Posterior vena cava (tissue), 2 donors: ENCODE data around the gene VAMP4. TPM values are rescaled to one million over a fixed set of nuclear protein-coding genes. Genes with fewer than 3 reads are reported as not detected.
"Not testable (repeated sequence)": the region's sequence is repeated elsewhere in the genome, so short reads cannot be mapped to it uniquely, and the experiment has no call there.

Experiments used
- DNase-seq: peaks from one replicate; pipeline ENCODE4 v3.0.0-alpha.2; 2020; ENCODE audit warnings: low spot score
- intact Hi-C, 2 donors: fragments of 100-400 bp; cut with DNase I; formaldehyde crosslinking; loops; one replicate each; pipeline versions ENCODE4 v1.14.1 to v1.14.2; 2022 to 2023
- total RNA-seq, 2 donors: library from RNA; stranded (reverse); fragmentation: NEBNext Ultra II Directional; extraction: Animal tissue kit (Norgen Biotek cat#: 25700); gene quantifications; one replicate each; pipeline ENCODE4 v1.2.1, GENCODE V29; 2021
- donor health status: DM: yes; HTN: yes; CAD: no.
- donor health status: DM: yes; HTN: yes; CAD: no.

Gene VAMP4
- total RNA-seq, 2 donors from 2014 or later = 16.8 to 21.0 TPM

DNA sequence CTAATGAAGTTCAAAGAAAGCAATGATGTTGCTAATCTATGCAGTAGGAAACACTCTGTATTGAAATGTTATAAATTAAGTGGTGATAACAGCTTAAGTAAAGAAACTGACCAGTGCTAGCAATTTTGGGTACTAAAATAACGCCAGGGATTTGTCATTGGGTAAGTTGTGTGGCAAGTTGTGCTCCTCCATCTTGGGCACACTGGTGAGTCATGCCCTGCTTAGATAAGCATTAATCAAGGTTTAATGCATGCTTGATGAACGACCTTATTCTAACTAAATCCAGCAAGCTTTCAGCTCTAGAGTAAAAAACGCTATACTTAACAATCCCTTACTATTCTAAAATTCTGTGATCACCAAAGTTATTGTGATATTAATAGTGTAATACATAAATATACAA, 25.2 kb downstream of the VAMP4 start:
- DNase-seq = no peak
- intact Hi-C loops = loop anchor here (5.0 to 10.0 kb wide), 2 partner anchors 52 to 74 kb away; no protein-coding TSS in a partner anchor

DNA sequence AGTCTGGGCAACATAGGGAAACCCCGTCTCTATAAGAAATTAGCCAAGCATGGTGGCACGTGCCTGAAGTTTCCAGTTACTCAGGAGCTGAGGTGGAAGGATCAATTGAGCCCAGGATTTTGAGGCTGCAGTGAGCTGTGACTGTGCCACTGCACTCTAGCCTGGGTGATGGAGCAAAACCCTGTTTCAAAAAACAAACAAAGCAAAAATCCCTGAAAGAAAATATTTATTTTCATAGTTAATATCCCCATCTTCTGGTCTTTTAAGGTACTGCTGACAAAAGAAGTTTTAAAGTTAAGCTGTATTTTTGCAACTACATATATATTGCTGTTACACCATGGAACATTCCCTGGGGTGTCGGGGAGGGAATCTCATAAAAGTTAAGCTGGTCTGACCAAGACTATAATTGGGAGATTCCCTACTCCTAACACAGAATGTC, 26.0 kb downstream of the VAMP4 start:
- intact Hi-C loops = loop anchor here (5.0 to 10.0 kb wide), 2 partner anchors 51 to 74 kb away; no protein-coding TSS in a partner anchor
- DNase-seq = no peak

DNA sequence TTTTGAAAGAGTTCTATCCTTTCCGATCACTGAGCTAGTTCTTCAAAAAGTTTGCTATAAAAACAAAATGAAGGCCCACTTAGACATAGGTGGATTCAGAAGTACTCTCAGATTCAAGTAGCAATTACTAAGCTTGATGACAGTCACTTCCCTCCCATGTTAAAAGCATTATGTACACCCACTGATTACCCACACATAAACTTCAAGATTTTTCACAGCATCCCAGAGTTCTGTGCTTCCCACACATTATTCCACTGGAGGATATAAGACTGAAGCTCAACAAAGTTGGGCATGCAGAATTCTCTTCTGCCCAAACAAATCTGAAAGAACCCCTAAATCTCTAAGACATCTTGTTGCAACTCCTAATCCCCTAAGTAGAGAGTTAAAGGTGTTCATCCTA, 29.5 kb downstream of the VAMP4 start:
- intact Hi-C loops = loop anchor here in 1 of 2 donors (10.0 kb wide), 1 partner anchor 48 kb away; no protein-coding TSS in a partner anchor
- DNase-seq = no peak

DNA sequence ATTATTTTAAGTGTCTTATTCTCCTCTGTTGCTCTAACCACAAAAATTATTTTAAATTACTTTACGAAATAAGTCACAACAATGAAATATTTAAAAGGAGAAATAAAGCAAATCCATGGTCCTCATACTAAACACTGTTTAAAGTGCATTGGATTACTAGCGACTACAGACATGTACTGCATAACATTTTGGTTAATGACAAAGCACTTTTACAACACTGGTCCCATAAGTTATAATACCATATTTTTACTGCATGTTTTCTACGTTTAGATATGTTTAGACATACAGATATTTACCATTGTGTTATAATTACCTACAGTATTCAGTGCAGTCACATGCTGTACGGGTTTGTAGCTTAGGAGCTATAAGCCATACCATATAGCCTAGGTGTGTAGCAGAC, 30.2 kb downstream of the VAMP4 start:
- DNase-seq = no peak
- intact Hi-C loops = loop anchor here in 1 of 2 donors (10.0 kb wide), 1 partner anchor 47 kb away; no protein-coding TSS in a partner anchor

DNA sequence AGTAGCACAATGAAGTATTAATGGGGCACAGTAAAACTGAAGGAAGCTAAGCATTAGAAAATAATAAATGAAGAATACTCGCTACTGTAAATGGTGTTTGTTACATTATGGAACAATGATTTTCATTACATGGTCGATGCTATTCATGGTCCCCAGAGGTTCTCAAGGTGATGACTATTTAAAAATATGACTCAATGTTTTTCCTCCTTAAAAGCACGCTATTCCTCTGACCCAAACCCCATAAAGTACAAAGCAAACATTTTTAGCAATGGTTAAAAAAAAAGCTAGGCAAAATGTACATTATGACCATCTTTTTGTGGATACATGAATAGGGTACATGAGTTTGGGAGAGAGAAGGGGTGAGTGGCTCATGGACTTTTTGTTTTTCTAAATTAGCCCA, 34.3 kb downstream of the VAMP4 start:
- intact Hi-C loops = no loop called here
- DNase-seq = no peak

DNA sequence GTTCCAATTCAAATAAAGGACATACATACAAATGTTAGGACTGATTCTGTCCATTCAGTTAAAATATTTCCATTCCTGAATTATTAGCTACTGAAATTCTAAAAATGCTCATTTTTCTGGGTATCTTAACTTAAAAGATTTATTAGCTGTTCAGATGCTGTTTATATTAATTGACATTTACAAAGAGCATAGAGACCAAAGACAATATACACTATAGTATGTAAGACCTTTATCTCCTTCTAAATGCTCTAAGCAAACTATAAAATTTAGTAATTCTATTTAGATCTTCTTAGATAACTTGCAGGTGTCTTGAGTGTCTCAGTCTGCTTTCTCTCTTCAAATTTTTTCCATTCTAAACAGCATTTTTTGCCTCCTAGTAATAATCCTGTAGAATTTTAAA, 39.3 kb downstream of the VAMP4 start:
- intact Hi-C loops = no loop called here
- DNase-seq = no peak

DNA sequence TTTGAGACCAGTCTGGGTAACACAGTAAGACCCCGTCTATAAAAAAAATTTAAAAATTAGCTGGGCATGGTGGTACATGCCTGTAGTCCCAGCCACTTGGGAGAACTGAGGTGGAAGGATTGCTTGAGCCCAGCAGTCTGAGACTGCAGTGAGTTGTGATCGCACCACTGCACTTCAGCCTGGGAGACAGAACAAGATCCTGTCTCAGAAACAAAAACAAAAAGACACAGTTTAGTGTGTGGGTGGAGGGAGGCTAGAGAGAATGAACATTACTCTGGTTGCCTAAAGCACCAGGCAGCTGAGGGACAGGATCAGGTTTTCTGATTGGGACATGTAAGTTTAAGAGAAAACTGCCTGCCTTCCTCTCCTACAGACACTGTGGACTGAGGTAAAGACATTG, 42.3 kb downstream of the VAMP4 start:
- intact Hi-C loops = no loop called here
- DNase-seq = no peak

DNA sequence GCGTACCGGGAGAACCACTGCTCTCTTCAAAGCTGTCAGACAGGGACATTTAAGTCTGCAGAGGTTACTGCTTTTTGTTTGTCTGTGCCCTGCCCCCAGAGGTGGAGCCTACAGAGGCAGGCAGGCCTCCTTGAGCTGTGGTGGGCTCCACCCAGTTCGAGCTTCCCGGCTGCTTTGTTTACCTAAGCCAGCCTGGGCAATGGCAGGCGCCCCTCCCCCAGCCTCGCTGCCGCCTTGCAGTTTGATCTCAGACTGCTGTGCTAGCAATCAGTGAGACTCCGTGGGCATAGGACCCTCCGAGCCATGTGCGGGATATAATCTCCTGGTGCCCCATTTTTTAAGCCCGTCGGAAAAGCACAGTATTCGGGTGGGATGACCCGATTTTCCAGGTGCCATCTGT, 46.1 kb downstream of the VAMP4 start:
- DNase-seq, intact Hi-C loops: not testable (repeated sequence)

DNA sequence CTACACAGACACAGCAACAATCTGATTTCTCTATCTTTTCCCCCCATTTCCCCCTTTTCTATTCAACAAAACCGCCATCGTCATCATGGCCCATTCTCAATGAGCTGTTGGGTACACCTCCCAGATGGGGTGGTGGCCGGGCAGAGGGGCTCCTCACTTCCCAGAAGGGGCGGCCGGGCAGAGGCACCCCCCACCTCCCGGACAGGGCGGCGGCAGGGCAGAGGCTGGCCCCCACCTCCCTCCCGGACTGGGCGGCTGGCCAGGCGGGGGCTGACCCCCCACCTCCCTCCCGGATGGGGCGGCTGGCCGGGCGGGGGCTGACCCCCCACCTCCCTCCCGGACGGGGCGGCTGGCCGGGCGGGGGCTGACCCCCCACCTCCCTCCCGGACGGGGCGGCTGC, 48.3 kb downstream of the VAMP4 start:
- intact Hi-C loops, DNase-seq: not testable (repeated sequence)

DNA sequence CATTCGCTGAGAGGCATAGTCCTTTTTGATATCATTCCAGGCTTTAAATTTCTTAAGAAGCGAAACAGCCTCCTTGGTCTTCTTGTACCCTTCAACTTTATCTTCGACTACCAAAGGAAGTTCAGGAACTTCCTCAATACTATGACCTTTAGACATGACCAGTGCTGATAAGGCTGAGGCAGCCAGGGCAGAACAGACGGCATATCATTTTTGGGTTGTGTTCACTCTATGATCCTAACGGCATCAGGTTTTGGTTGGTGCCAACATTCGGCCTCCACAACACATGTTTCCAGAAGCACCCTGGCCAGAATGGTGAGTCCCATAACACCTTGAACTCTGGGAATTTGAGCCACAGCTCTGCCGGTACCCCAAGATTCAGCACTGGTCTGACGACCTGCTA, 58.0 kb downstream of the VAMP4 start:
- DNase-seq = no peak
- intact Hi-C loops = no loop called here

DNA sequence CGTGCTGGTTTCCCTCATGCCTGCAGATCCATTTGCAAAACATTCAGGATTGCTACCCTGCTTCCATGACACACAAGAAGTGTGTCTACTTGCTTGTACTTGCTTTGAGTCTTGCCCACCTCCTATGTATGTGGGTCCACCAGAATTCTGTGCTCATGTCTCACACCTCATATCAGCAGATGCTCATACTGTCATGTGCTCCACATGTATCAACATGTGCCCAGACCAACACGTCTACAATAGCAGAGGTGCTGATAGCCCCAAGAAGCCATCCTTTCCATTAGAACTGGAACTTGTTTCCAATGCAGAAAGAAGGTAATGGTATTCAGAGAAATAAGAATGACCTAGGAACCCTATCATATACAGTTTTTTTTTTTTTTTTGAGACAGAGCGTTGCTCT, 61.5 kb downstream of the VAMP4 start:
- intact Hi-C loops = no loop called here
- DNase-seq = no peak

DNA sequence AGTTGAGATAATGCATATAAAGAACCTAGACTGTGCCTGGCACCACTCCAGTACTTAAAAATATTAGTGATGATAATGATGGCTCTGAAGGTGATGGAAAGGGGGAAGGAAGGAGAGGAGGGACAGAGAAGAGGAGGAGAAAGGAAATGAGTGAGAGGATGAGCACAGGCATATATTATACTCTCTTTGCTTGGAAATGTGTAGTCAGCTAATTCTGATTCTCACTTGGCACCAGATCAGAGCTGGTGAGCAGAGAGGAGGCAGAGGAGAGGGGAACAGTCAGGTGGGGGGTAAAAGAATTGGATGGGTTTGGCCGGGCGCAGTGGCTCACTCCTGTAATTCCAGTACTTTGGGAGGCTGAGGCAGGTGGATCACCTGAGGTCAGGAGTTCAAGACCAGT, 65.0 kb downstream of the VAMP4 start:
- intact Hi-C loops = no loop called here
- no peak for DNase-seq

DNA sequence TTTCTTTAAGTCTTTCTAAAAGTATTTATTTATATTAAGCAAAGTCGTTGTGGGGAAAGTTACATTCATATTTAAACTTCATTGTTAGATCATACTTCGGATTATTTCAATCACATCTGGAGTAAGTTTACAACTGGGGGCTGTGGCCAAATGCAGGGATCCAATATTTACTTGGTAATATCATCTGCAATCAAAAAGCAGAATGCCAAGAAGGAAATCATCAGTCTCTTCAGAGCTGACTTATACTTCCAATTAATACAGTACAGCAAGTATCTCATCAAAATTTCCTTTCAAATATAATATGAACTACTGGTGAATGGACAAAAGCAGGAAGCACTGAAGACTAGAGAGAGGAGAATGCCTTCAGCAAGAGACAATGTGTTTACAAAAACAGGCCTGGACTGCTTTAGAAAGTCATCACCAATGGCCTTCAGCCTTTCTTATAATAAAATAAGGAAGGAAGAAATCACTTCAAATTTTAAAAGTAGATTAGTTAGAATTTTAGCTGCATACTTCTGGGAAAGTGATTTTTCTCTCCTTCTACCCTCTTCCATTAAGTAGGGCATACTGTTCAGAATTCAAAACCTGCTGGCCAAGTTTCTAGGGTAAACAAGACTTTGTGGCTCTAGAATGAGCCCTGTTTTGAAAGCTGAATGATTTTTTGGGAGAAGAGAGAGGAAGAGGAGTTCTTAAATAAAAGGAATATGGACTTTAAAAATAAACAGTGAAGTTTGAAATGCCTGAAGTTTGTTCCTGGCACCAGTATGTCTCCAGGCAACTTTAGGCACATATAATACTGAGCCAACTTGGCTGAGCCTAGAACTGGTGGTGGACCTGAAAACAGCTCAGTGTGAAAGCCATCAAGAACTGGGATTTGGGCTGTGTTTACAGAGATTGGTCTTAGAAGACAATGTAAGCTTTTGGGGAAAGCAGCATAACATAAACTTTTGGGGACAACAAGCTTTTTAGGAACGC, 67.1 kb downstream of the VAMP4 start:
- intact Hi-C loops = no loop called here
- no peak for DNase-seq

DNA sequence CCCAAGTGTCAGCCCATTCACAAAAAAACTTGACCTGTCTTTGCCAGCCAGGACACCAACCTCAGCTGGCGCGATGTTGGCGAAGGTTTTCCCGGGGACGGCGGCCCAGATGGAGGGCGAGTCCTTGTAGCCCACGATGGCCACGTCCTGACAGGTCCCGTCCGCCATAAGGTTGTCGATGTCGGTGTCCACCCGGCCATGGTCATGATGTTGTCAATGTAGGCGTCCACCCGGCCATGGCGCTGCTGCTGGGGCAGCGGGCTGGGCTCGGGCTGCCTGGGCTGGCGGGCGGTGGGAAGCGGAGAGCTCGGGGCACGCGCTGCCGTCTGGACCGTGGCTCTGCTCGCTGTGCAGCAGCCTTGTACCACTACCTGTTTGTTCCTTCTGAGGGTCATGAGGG, 71.1 kb downstream of the VAMP4 start:
- intact Hi-C loops = no loop called here
- DNase-seq = no peak

DNA sequence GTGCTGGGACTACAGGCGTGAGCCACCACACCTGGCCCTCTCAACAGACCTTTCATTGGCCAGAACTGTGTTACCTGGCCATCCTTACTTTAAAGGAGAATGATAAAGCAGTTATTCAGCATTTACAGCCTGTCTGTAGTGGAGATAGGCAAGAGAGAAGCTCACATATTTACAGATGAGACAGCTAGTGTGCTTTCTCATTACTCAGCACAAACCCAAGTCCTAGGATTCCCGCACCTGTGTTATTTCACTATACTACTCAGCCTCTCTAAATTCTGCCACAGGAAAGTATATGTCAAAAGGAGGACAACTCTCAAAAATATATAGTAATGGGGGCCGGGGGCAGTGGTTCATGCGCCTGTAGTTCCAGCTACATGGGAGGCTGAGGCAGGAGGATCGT, 73.5 kb downstream of the VAMP4 start:
- no peak for DNase-seq
- intact Hi-C loops = loop anchor here in 1 of 2 donors (10.0 kb wide), 1 partner anchor 46 kb away; no protein-coding TSS in a partner anchor

DNA sequence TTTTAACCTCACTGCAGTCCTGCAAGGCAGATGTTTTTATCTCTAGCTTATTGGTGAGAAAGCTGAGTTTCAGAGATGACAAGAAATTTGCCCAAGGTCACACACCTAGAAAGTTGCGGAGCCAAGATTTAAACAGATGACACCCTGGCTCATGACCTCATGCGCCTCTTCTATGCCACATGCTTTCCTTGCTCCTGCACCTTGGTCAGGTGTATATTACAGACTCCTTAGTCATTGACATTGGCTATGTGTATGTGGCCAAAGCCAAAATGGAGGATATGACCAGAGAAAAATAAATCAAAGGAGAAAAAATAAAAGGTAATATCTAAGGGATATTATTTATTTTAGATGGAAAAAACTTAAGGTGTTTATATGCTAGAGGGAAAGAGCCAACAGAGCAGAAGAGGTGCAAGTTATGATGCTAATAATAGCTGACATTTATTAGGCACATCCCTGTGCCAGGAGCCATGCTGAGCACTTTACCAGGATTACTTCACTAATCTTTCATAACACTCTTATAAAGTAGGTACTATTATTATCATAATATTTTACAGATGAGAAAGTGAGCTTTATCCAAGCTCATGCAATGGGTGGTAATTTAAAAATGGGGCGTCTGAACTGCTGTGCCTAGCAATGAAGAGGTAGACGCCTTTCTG, 75.6 kb downstream of the VAMP4 start:
- intact Hi-C loops = loop anchor here in 1 of 2 donors (10.0 kb wide), 1 partner anchor 49 kb away; no protein-coding TSS in a partner anchor
- no peak for DNase-seq

DNA sequence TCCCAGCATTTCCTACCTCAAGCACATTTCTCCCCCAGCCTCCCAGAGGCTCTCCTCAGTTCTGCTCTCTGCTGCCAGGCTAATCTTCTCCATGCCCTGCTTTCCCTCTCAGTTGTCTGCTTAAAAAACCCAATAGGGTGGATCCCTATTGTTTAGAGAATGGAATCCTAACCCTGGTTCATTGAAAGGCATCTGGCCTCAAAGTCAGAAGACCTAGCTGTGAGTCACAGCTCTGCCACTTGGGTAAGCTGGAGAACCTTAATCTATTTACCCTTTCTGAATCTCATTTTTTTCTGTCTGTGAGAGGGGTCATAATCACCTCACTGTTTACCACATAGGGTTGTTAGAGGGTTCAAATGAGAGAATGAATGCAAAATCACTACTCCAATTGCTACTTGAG, 76.9 kb downstream of the VAMP4 start:
- intact Hi-C loops = loop anchor here in 1 of 2 donors (5.0 to 10.0 kb wide), 2 partner anchors 50 to 272 kb away; no protein-coding TSS in a partner anchor

DNA sequence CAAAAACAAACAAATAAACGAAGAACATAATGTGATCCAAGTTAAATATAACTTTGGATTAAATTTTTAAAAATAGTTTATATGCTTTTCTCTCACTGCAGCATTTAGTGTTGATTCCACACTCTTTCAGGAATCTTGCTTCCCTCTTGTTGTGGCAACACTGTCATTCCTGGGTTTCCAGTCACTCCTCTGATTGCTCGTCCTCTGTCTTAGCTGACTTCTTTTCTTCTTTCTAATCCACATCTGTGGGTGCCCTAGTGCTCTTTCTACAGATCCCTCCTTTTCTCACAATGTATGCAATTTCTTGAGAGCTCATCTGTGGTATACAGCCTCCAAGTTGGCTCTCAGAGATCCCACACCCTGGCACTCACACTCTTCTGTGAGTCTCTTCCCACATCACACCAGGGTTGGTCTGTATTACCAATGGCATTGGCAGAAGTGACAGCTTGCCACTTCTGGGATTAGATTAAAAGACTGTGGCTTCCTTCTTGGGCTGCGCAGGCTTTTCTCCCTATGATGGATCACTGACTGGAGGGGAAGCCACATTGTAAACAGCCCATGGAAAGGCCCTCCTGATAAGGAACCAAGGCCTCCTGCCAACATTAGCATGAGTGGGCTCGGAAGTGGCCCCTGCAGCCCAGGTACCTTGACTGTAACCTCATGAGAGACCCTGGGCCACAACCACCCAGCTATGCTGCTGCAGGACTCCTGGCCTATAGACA, 77.8 kb downstream of the VAMP4 start:
- intact Hi-C loops = loop anchor here in 1 of 2 donors (5.0 to 10.0 kb wide), 2 partner anchors 51 to 273 kb away; no protein-coding TSS in a partner anchor
- no peak for DNase-seq

More for the DNA sequence above, 76.9 kb downstream of the VAMP4 start:
- DNase-seq = no peak
